Amygdala (tissue), 56 donors: Measurements from ENCODE around the gene NT5C2.

Source experiments
- DNase-seq, 56 donors: peaks; one replicate each; lab custom pipeline; 2025; lab: John Stamatoyannopoulos, UW

The NT5C2 gene

GRCh38 chr10:103096130-103096529 lies 96.9 kb downstream of the NT5C2 start:
- no peak for DNase-seq

GRCh38 chr10:103095005-103095404 lies 98.1 kb downstream of the NT5C2 start:
- DNase-seq = no peak

- no peak for DNase-seq
Measured at GRCh38 chr10:103090911-103091310, 102.2 kb downstream of the NT5C2 start.

- DNase-seq = no peak
Measured at GRCh38 chr10:103089493-103089892, 103.6 kb downstream of the NT5C2 start.

GRCh38 chr10:103086799-103087198 lies 106.3 kb downstream of the NT5C2 start:
- no peak for DNase-seq

- DNase-seq = no peak
Measured at GRCh38 chr10:103086261-103086660, 106.8 kb downstream of the NT5C2 start.

- no peak for DNase-seq
Measured at GRCh38 chr10:103083977-103084320, 109.1 kb downstream of the NT5C2 start.

- DNase-seq = peak in 17 of 56 donors; percentile 2 to 58 (median 30)
Measured at GRCh38 chr10:103083266-103083976, 109.7 kb downstream of the NT5C2 start.

GRCh38 chr10:103082683-103083082 lies 110.4 kb downstream of the NT5C2 start:
- DNase-seq = no peak

- DNase-seq = no peak
Measured at GRCh38 chr10:103080891-103081581, 112.0 kb downstream of the NT5C2 start.

- DNase-seq = no peak
Measured at GRCh38 chr10:103079946-103080345, 113.1 kb downstream of the NT5C2 start.

GRCh38 chr10:103079100-103079499 lies 114.0 kb downstream of the NT5C2 start:
- DNase-seq = no peak

GRCh38 chr10:103078676-103079075 lies 114.4 kb downstream of the NT5C2 start:
- DNase-seq = no peak

- DNase-seq = no peak
Measured at GRCh38 chr10:103078309-103078615, 114.8 kb downstream of the NT5C2 start.

GRCh38 chr10:103077491-103078308 lies 115.4 kb downstream of the NT5C2 start:
- no peak for DNase-seq

- no peak for DNase-seq
Measured at GRCh38 chr10:103077020-103077419, 116.1 kb downstream of the NT5C2 start.

- no peak for DNase-seq
Measured at GRCh38 chr10:103072891-103073290, 120.2 kb downstream of the NT5C2 start.

- no peak for DNase-seq
Measured at GRCh38 chr10:103072276-103072675, 120.8 kb downstream of the NT5C2 start.

GRCh38 chr10:103069453-103070331 lies 123.4 kb downstream of the NT5C2 start:
- DNase-seq = peak in 22 of 56 donors; percentile 3 to 48 (median 21)

- no peak for DNase-seq
Measured at GRCh38 chr10:103067956-103068355, 125.1 kb downstream of the NT5C2 start.

- no peak for DNase-seq
Measured at GRCh38 chr10:103067484-103067883, 125.6 kb downstream of the NT5C2 start.
